H1 (cell line): Measurements from ENCODE around the gene SLC66A2. TPM values are rescaled to one million over a fixed set of nuclear protein-coding genes. Genes with fewer than 3 reads are reported as not detected.

Source experiments
- CREB1 ChIP-seq: IDR thresholded peaks from 2 replicates; pipeline ENCODE4 v1.6.1; 2012; ENCODE audit warnings: inconsistent platforms
- MAFK ChIP-seq: IDR thresholded peaks from 2 replicates; pipeline ENCODE4 v1.6.1; 2012; ENCODE audit warnings: low read depth, mild to moderate bottlenecking, improper control_type of control experiment, low read length
- MAX ChIP-seq: IDR thresholded peaks from 2 replicates; pipeline ENCODE4 v1.6.1; 2012; ENCODE audit warnings: inconsistent platforms
- PHF8 ChIP-seq: fragments of 200-600 bp; sonication (generic); conservative IDR thresholded peaks from 2 replicates; pipeline ENCODE4 v1.7.1; 2012; ENCODE audit warnings: low read depth, mild to moderate bottlenecking, inconsistent platforms, low read length, moderate library complexity
- SIN3A ChIP-seq, 2 experiments: IDR thresholded peaks in 1 of 2; conservative IDR thresholded peaks in 1 of 2; 2 replicates each; pipeline ENCODE4 v1.6.1; 2011 to 2012; ENCODE audit warnings: low read length in 2 of 2, improper control_type of control experiment in 1 of 2, low read depth in 1 of 2, mild to moderate bottlenecking in 1 of 2
- SP1 ChIP-seq: IDR thresholded peaks from 2 replicates; pipeline ENCODE4 v1.6.1; 2011; ENCODE audit warnings: low read depth, low read length
- polyA plus RNA-seq, 7 experiments: library from polyadenylated mRNA; depleted of rRNA in 3 of 7; stranded (reverse) in 5 of 7; unstranded in 2 of 7; fragments of >200 nt in 5 of 7; fragments of 200-250 nt in 2 of 7; gene quantifications; 1 replicate in 5 of 7; 2 replicates in 1 of 7; 4 replicates in 1 of 7; pipeline versions ENCODE4 v1.2.1 to v1.2.3, GENCODE V29; 2011 to 2013; ENCODE audit warnings: missing spikeins in 2 of 7, mixed read lengths in 2 of 7
- total RNA-seq: library from RNA; stranded (reverse); fragmentation: NEBNext Ultra II Directional; extraction: Animal tissue kit (Norgen Biotek cat#: 25700); gene quantifications from 2 replicates; pipeline ENCODE4 v1.2.1, GENCODE V29; 2021

The SLC66A2 gene
- total and polyA plus RNA-seq, 2 of the 8 experiments (the other 6 are each of a cell fraction or from before 2014, with no cell fraction given), result 15.0 to 18.9 TPM

DNA sequence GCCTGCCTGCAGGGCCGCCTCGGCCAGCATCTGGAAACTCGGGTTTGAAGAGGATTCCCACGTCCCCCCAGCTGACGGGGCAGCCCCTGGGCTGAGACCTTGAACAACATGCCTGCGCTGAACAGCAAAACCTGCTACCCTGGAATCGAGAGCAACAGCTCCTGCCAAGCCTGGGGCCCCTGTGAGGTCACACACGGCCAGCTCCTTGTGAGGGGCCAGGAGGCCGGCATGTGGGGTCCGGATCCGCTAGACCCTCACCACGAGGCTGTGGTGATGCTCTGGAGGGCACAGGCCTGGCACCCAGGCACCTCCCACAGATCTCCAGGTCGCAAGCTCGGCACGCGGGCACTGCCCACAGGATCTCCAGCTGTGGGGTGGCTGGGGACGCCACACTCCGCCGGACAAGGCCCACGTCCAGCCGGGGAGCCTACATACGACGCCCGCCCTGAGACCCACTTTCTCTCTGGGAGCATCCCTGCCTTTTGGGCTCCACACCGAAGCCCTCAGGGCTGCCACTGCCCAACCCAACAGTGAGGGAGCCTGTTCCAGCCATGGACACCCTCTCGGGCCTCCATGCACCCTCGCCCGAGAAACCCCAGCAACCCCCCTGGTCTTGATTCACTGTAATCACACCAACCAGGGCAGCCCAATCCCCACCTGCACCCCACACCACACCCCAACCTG lies 34.1 kb downstream of the SLC66A2 start (continued):
- TF ChIP-seq SP1 (no peak), PHF8 (no peak), SIN3A (conservative IDR thresholded peaks at IDR 0.05 in 1 of 2, IDR thresholded peaks at IDR 0.05 in 1 of 2; ENCODE audit: low read depth in 1 of 2, low read length in 2 of 2) (no peak), CREB1 (no peak), MAFK (no peak), MAX (no peak)
